Measurements from ENCODE around the gene SPOCK3.

GRCh38 chr4:167221084-167221483, 13.2 kb downstream of the SPOCK3 start:
- TF ChIP-seq RAD21 (conservative IDR thresholded peaks at IDR 0.05 in 1 of 2, IDR thresholded peaks at IDR 0.05 in 1 of 2) (no peak), MAZ (IDR thresholded peaks at IDR 0.05; ENCODE audit: borderline replicate concordance, low read depth, low read length) (no peak), CTCF (IDR thresholded peaks at IDR 0.05) (no peak), POLR2A (IDR thresholded peaks at IDR 0.05; ENCODE audit: low read length) (no peak), BCL3 (IDR thresholded peaks at IDR 0.05) (no peak), MAX (IDR thresholded peaks at IDR 0.05) (no peak), EP300 (IDR thresholded peaks at IDR 0.05) (no peak), MYC (IDR thresholded peaks at IDR 0.05; ENCODE audit: borderline replicate concordance, low read length) (no peak)
